Neural cell (in vitro differentiated cells): ENCODE data around the gene TRABD2B. TPM values are rescaled to one million over a fixed set of nuclear protein-coding genes. Genes with fewer than 3 reads are reported as not detected.

Experiments used
- H2AFZ ChIP-seq: fragments of 200-600, 300-800 bp; sonication (generic), shearing (Covaris generic); 2 replicates; pipeline ENCODE4 v1.6.0; 2014; ENCODE audit warnings: low read depth, mild to moderate bottlenecking, antibody characterized with exemption, low read length, moderate library complexity
- H3F3A ChIP-seq: fragments of 200-600 bp; shearing (Covaris generic); 2 replicates; pipeline ENCODE4 v1.6.1; 2016; ENCODE audit warnings: mild to moderate bottlenecking, moderate library complexity, mixed read lengths, antibody characterized with exemption, low read length; ENCODE audit not compliant: insufficient read depth, poor library complexity, severe bottlenecking
- H3K27ac ChIP-seq: fragments of 200-600, 300-800 bp; sonication (generic), shearing (Covaris generic); 2 replicates; pipeline ENCODE4 v1.5.1; 2014; ENCODE audit warnings: mild to moderate bottlenecking, low read length, moderate library complexity
- H3K27me3 ChIP-seq: fragments of 300-800, 200-600 bp; sonication (generic), shearing (Covaris generic); 2 replicates; pipeline ENCODE4 v1.6.0; 2014; ENCODE audit warnings: mild to moderate bottlenecking, low read depth, low read length, moderate library complexity; ENCODE audit not compliant: insufficient read depth
- H3K36me3 ChIP-seq: fragments of 300-800, 200-600 bp; sonication (generic), shearing (Covaris generic); 2 replicates; pipeline ENCODE4 v1.5.1; 2014; ENCODE audit warnings: mild to moderate bottlenecking, antibody characterized with exemption, low read length, moderate library complexity; ENCODE audit not compliant: insufficient read depth
- H3K4me2 ChIP-seq: fragments of 300-800, 200-600 bp; sonication (generic), shearing (Covaris generic); 2 replicates; pipeline ENCODE4 v1.6.0; 2014; ENCODE audit warnings: mild to moderate bottlenecking, low read length
- H3K4me3 ChIP-seq: fragments of 300-800, 200-600 bp; sonication (generic), shearing (Covaris generic); 2 replicates; pipeline ENCODE4 v1.5.1; 2014; ENCODE audit warnings: mild to moderate bottlenecking, low read length, moderate library complexity
- H3K79me2 ChIP-seq: fragments of 200-600 bp; shearing (Covaris generic); replicated peaks from 2 replicates; pipeline ENCODE4 v1.6.0; 2014; ENCODE audit warnings: mild to moderate bottlenecking, low read length, moderate library complexity; ENCODE audit not compliant: insufficient read depth
- H3K9ac ChIP-seq: fragments of 300-800, 200-600 bp; sonication (generic), shearing (Covaris generic); 2 replicates; pipeline ENCODE4 v1.6.1; 2016; ENCODE audit warnings: mild to moderate bottlenecking, low read length, mixed read lengths
- H3K9me2 ChIP-seq: fragments of 200-600 bp; shearing (Covaris generic); 2 replicates; pipeline ENCODE4 v1.6.1; 2016; ENCODE audit warnings: mild to moderate bottlenecking, low read length, mixed read lengths; ENCODE audit not compliant: insufficient read depth
- H3K9me3 ChIP-seq: fragments of 200-600, 300-800 bp; sonication (generic), shearing (Covaris generic); 2 replicates; pipeline ENCODE4 v1.6.1; 2016; ENCODE audit warnings: mild to moderate bottlenecking, mixed run types, low read length, moderate library complexity, mixed read lengths
- H4K20me1 ChIP-seq: fragments of 200-600 bp; shearing (Covaris generic); 2 replicates; pipeline ENCODE4 v1.6.1; 2016; ENCODE audit warnings: mild to moderate bottlenecking, mixed run types; ENCODE audit not compliant: insufficient read depth
- CTCF ChIP-seq: fragments of 450-650 bp; IDR thresholded peaks from 2 replicates; pipeline ENCODE4 v1.5.1; 2014; ENCODE audit warnings: antibody characterized with exemption, mild to moderate bottlenecking, moderate library complexity; ENCODE audit not compliant: poor library complexity, severe bottlenecking
- EP300 ChIP-seq: fragments of 450-650 bp; conservative IDR thresholded peaks from 2 replicates; pipeline ENCODE4 v1.6.1; 2014; ENCODE audit warnings: antibody characterized with exemption, mild to moderate bottlenecking, moderate library complexity; ENCODE audit not compliant: poor library complexity, severe bottlenecking
- EZH2 ChIP-seq: fragments of 200-600, 300-800 bp; shearing (Covaris generic), sonication (generic); IDR thresholded peaks from 2 replicates; pipeline ENCODE4 v1.6.1; 2014; ENCODE audit warnings: antibody characterized with exemption, low read length, borderline replicate concordance, mild to moderate bottlenecking; ENCODE audit not compliant: insufficient read depth, poor library complexity, severe bottlenecking
- MXI1 ChIP-seq: fragments of 450-650 bp; conservative IDR thresholded peaks from 2 replicates; pipeline ENCODE4 v1.6.1; 2014; ENCODE audit warnings: antibody characterized with exemption, mild to moderate bottlenecking; ENCODE audit not compliant: poor library complexity, severe bottlenecking
- POLR2AphosphoS5 ChIP-seq: IDR thresholded peaks from 2 replicates; pipeline ENCODE4 v1.6.1; 2012
- RAD21 ChIP-seq: fragments of 450-650 bp; conservative IDR thresholded peaks from 2 replicates; pipeline ENCODE4 v1.6.1; 2014; ENCODE audit warnings: antibody characterized with exemption, mild to moderate bottlenecking, moderate library complexity
- SMC3 ChIP-seq: fragments of 450-650 bp; conservative IDR thresholded peaks from 2 replicates; pipeline ENCODE4 v1.6.1; 2014; ENCODE audit warnings: antibody characterized with exemption, mild to moderate bottlenecking, moderate library complexity; ENCODE audit not compliant: poor library complexity
- TAF1 ChIP-seq: IDR thresholded peaks from 2 replicates; pipeline ENCODE4 v1.6.1; 2012; ENCODE audit warnings: low read depth
- polyA plus RNA-seq: library from polyadenylated mRNA; depleted of rRNA; stranded (reverse); fragments of >200 nt; gene quantifications from 2 replicates; pipeline ENCODE4 v1.2.3, GENCODE V29; 2014
- TF ChIP-seq, protein P1 (sequence below): IDR thresholded peaks from 2 replicates; pipeline ENCODE4 v1.6.1; 2012; ENCODE audit warnings: borderline replicate concordance

The TRABD2B gene
- polyA plus RNA-seq, 1 donor from 2014 or later, result 0.02 TPM

- no peaks in the 10 kb centered on the region for H3K79me2 ChIP-seq
- no peaks in the 10 kb centered on the region for H3K9me2 ChIP-seq
- TF ChIP-seq CTCF (no peak), SMC3 (no peak), RAD21 (no peak), POLR2AphosphoS5 (no peak), EP300 (no peak), TAF1 (no peak), MXI1 (no peak), EZH2 (no peak)
- TF ChIP-seq, protein P1, sequence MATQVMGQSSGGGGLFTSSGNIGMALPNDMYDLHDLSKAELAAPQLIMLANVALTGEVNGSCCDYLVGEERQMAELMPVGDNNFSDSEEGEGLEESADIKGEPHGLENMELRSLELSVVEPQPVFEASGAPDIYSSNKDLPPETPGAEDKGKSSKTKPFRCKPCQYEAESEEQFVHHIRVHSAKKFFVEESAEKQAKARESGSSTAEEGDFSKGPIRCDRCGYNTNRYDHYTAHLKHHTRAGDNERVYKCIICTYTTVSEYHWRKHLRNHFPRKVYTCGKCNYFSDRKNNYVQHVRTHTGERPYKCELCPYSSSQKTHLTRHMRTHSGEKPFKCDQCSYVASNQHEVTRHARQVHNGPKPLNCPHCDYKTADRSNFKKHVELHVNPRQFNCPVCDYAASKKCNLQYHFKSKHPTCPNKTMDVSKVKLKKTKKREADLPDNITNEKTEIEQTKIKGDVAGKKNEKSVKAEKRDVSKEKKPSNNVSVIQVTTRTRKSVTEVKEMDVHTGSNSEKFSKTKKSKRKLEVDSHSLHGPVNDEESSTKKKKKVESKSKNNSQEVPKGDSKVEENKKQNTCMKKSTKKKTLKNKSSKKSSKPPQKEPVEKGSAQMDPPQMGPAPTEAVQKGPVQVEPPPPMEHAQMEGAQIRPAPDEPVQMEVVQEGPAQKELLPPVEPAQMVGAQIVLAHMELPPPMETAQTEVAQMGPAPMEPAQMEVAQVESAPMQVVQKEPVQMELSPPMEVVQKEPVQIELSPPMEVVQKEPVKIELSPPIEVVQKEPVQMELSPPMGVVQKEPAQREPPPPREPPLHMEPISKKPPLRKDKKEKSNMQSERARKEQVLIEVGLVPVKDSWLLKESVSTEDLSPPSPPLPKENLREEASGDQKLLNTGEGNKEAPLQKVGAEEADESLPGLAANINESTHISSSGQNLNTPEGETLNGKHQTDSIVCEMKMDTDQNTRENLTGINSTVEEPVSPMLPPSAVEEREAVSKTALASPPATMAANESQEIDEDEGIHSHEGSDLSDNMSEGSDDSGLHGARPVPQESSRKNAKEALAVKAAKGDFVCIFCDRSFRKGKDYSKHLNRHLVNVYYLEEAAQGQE, result no peak
- H3K4me3 ChIP-seq, result no peak overlapping the region
- H3K4me2 ChIP-seq, result no peak overlapping the region
- H2AFZ ChIP-seq, result no peak overlapping the region
- no peaks in the 10 kb centered on the region for H3K36me3 ChIP-seq
- no peak overlapping the region for H3K27ac ChIP-seq
- H3K9ac ChIP-seq, result no peak overlapping the region
- H3K9me3 ChIP-seq, result no peaks in the 10 kb centered on the region
- H3F3A ChIP-seq, result no peaks in the 10 kb centered on the region
- H4K20me1 ChIP-seq, result no peaks in the 10 kb centered on the region
- H3K27me3 ChIP-seq, result peaks cover 97% of the 10 kb centered on the region
These were observed 283.7 kb downstream of the TRABD2B start for GRCh38 chr1:47713333-47713953.

DNA sequence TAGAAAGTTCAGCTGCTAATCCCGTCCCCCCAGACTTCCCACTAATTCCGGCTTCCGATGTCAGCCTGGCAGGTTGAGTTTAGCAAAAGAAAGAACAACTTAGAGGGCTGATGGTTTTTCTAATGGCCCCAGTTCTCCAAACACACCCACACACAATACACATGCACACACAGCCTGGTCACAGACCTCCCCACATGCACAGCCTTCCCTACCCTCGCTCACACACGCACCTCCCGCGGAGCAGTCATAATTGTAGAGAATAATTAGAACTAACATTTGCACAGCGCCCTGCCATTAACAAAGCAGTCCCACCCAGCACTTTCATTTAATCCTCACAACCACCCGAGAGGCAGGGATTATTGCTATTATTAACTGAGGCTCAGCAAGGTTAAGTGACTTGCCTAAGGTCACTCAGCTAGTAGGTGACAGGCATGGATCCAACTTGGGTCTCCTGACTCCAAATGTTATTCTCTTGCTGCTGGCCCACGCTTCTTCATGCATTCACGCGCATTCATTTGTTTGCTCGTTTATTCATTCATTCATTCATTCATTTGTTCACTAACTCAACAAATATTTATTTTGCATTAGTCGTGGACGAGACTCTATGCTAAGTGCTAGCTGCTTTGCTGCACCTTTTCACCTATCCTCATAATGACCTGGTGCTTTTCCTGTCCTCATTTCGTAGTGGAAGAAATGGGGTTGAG lies 284.4 kb downstream of the TRABD2B start:
- no peak overlapping the region for H3K4me3 ChIP-seq
- no peaks in the 10 kb centered on the region for H4K20me1 ChIP-seq
- no peaks in the 10 kb centered on the region for H3F3A ChIP-seq
- H3K9me2 ChIP-seq, result no peaks in the 10 kb centered on the region
- H3K27ac ChIP-seq, result no peak overlapping the region
- no peak overlapping the region for H2AFZ ChIP-seq
- no peak overlapping the region for H3K9ac ChIP-seq
- TF ChIP-seq EP300 (no peak), SMC3 (no peak), CTCF (no peak), EZH2 (no peak), RAD21 (no peak), TAF1 (no peak), MXI1 (no peak), POLR2AphosphoS5 (no peak)
- TF ChIP-seq, protein P1, result no peak
- no peaks in the 10 kb centered on the region for H3K79me2 ChIP-seq
- peaks cover 98% of the 10 kb centered on the region for H3K27me3 ChIP-seq
- H3K4me2 ChIP-seq, result no peak overlapping the region
- no peaks in the 10 kb centered on the region for H3K9me3 ChIP-seq
- H3K36me3 ChIP-seq, result no peaks in the 10 kb centered on the region
